Mucosa of stomach (tissue), 1 donor: ENCODE data around the gene ROGDI.

Source experiments
- H3K27me3 ChIP-seq: one replicate; pipeline ENCODE4 v1.7.0; 2013; ENCODE audit warnings: mild to moderate bottlenecking, low read length; ENCODE audit not compliant: control insufficient read depth, insufficient read depth
- H3K36me3 ChIP-seq: one replicate; pipeline ENCODE4 v1.7.0; 2013; ENCODE audit warnings: low read length; ENCODE audit not compliant: control insufficient read depth, insufficient read depth
- H3K4me1 ChIP-seq: one replicate; pipeline ENCODE4 v1.7.0; 2013; ENCODE audit warnings: mild to moderate bottlenecking, low read length; ENCODE audit not compliant: control insufficient read depth, insufficient read depth
- H3K4me3 ChIP-seq: one replicate; pipeline ENCODE4 v1.7.0; 2013; ENCODE audit warnings: low read length
- H3K9ac ChIP-seq: one replicate; pipeline ENCODE4 v1.7.0; 2013; ENCODE audit warnings: mild to moderate bottlenecking, low read length, moderate library complexity
- H3K9me3 ChIP-seq: one replicate; pipeline ENCODE4 v1.7.0; 2013; ENCODE audit warnings: mild to moderate bottlenecking, low read length, moderate library complexity; ENCODE audit not compliant: control insufficient read depth
- donor health status: Pancreatic carcinoma.

The ROGDI gene

GRCh38 chr16:4806280-4806679, 3.8 kb upstream of the ROGDI start:
- H3K27me3 ChIP-seq: no peaks in the 10 kb centered on the region
- H3K9ac ChIP-seq: no peak overlapping the region
- peaks cover 6% of the 10 kb centered on the region for H3K4me1 ChIP-seq
- H3K4me3 ChIP-seq: no peak overlapping the region
- no peaks in the 10 kb centered on the region for H3K36me3 ChIP-seq
- H3K9me3 ChIP-seq: no peaks in the 10 kb centered on the region

- peaks cover 16% of the 10 kb centered on the region for H3K4me1 ChIP-seq
- H3K9ac ChIP-seq: no peak overlapping the region
- no peak overlapping the region for H3K4me3 ChIP-seq
- H3K9me3 ChIP-seq: no peaks in the 10 kb centered on the region
- no peaks in the 10 kb centered on the region for H3K36me3 ChIP-seq
- no peaks in the 10 kb centered on the region for H3K27me3 ChIP-seq
Observed at GRCh38 chr16:4805231-4805630, 2.8 kb upstream of the ROGDI start.

GRCh38 chr16:4803898-4804762, 1.7 kb upstream of the ROGDI start:
- H3K4me1 ChIP-seq: peaks cover 24% of the 10 kb centered on the region
- H3K4me3 ChIP-seq: no peak overlapping the region
- H3K27me3 ChIP-seq: no peaks in the 10 kb centered on the region
- H3K9me3 ChIP-seq: no peaks in the 10 kb centered on the region
- H3K9ac ChIP-seq: no peak overlapping the region
- H3K36me3 ChIP-seq: no peaks in the 10 kb centered on the region

- Histone ChIP-seq H3K4me1 (peaks cover 24% of the 10 kb centered on the region), H3K9ac (peak overlapping the region; percentile 70), H3K4me3 (peak overlapping the region; percentile 60), H3K9me3 (no peaks in the 10 kb centered on the region), H3K27me3 (no peaks in the 10 kb centered on the region), H3K36me3 (no peaks in the 10 kb centered on the region)
Observed at GRCh38 chr16:4803401-4803844, 990 bp upstream of the ROGDI start.

GRCh38 chr16:4802659-4803287, 340 bp upstream of the ROGDI start:
- Histone ChIP-seq H3K27me3 (no peaks in the 10 kb centered on the region), H3K9me3 (no peaks in the 10 kb centered on the region), H3K4me3 (peak overlapping the region; percentile 60), H3K36me3 (no peaks in the 10 kb centered on the region), H3K4me1 (peaks cover 24% of the 10 kb centered on the region), H3K9ac (peak overlapping the region; percentile 70)

- Histone ChIP-seq H3K9ac (peak overlapping the region; percentile 65), H3K4me1 (peaks cover 31% of the 10 kb centered on the region), H3K27me3 (no peaks in the 10 kb centered on the region), H3K4me3 (peak overlapping the region; percentile 5), H3K36me3 (no peaks in the 10 kb centered on the region), H3K9me3 (no peaks in the 10 kb centered on the region)
Observed at GRCh38 chr16:4801051-4801961, 1.1 kb downstream of the ROGDI start.

- peak overlapping the region; percentile 65 for H3K9ac ChIP-seq
- peaks cover 31% of the 10 kb centered on the region for H3K4me1 ChIP-seq
- no peaks in the 10 kb centered on the region for H3K27me3 ChIP-seq
- no peaks in the 10 kb centered on the region for H3K36me3 ChIP-seq
- no peaks in the 10 kb centered on the region for H3K9me3 ChIP-seq
- no peak overlapping the region for H3K4me3 ChIP-seq
Observed at GRCh38 chr16:4800290-4801041, 2.0 kb downstream of the ROGDI start.

- Histone ChIP-seq H3K27me3 (no peaks in the 10 kb centered on the region), H3K9ac (no peak overlapping the region), H3K9me3 (no peaks in the 10 kb centered on the region), H3K4me3 (no peak overlapping the region), H3K4me1 (peaks cover 31% of the 10 kb centered on the region), H3K36me3 (no peaks in the 10 kb centered on the region)
Observed at GRCh38 chr16:4799171-4799855, 3.1 kb downstream of the ROGDI start.

- Histone ChIP-seq H3K4me1 (peaks cover 31% of the 10 kb centered on the region), H3K9me3 (no peaks in the 10 kb centered on the region), H3K4me3 (no peak overlapping the region), H3K27me3 (no peaks in the 10 kb centered on the region), H3K9ac (no peak overlapping the region), H3K36me3 (no peaks in the 10 kb centered on the region)
Observed at GRCh38 chr16:4798456-4798855, 4.0 kb downstream of the ROGDI start.

- Histone ChIP-seq H3K4me3 (no peak overlapping the region), H3K9me3 (no peaks in the 10 kb centered on the region), H3K9ac (no peak overlapping the region), H3K4me1 (peaks cover 31% of the 10 kb centered on the region), H3K27me3 (no peaks in the 10 kb centered on the region), H3K36me3 (no peaks in the 10 kb centered on the region)
Observed at GRCh38 chr16:4797805-4798252, 4.6 kb downstream of the ROGDI start.
